ENCODE results near the gene RSAD2. TPM values are rescaled to one million over a fixed set of nuclear protein-coding genes. Genes with fewer than 3 reads are reported as not detected.
A peak's percentile ranks its signal among the peaks of the same experiment; 100 is the strongest.
"Not testable (repeated sequence)": the region's sequence is repeated elsewhere in the genome, so short reads cannot be mapped to it uniquely, and the experiment has no call there.

RSAD2 gene
- total RNA-seq, 4 donors from 2014 or later: 0.30 to 7.6 (median 4.7) TPM

DNA sequence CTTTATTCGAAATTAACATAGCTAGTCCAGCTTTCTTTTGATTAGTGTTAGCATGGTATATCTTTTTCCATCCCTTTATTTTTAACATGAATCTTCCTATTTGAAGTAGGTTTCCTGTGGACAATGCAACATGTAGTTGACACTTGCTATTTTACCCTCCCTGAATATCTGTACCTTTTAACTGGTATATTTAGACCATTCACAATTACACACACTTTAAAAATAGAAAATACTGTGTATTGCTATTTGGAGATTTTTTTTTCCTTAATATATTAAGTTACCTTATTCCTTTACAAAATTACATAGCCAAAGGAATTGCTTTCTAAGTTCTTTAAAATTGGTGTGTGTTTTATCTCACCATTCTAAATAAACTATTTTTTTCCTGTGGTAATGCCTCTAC lies 54.6 kb downstream of the RSAD2 start:
- 97% methylated on average over 1 of the region's 1 CpG for WGBS, 2 donors

DNA sequence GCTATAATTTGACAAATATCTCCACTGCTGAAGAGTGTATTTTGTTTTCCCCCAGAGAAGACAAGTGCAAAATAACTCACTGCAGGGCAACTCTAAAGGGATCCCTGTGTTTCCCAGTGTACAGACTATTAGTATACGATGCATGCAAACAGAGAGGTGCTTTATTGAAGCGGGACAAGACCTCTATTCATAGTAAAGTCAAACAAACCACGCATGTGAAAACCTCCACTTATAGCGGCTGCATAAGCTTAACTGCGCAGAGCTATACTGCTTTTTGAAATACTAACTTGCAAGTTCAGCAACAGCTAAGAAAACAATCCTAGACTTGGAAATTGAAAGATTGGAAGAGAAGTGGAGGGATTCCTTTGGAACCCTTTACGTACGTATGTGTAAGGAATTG lies 55.3 kb downstream of the RSAD2 start:
- Histone ChIP-seq H3K4me3 (no peak overlapping the region), H3K4me1 (peaks cover 0 to 52% (median 3%) of the 10 kb centered on the region in 4 donors), H3K9me3 (no peaks in the 10 kb centered on the region), H3K36me3 (no peaks in the 10 kb centered on the region), H3K27me3 (no peaks in the 10 kb centered on the region), H3K27ac (peak overlapping the region in 2 of 4 donors; percentile 6 to 50)
- DNase-seq (ENCODE audit: low spot score in 2 of 2): no peak
- TF ChIP-seq, protein P1, sequence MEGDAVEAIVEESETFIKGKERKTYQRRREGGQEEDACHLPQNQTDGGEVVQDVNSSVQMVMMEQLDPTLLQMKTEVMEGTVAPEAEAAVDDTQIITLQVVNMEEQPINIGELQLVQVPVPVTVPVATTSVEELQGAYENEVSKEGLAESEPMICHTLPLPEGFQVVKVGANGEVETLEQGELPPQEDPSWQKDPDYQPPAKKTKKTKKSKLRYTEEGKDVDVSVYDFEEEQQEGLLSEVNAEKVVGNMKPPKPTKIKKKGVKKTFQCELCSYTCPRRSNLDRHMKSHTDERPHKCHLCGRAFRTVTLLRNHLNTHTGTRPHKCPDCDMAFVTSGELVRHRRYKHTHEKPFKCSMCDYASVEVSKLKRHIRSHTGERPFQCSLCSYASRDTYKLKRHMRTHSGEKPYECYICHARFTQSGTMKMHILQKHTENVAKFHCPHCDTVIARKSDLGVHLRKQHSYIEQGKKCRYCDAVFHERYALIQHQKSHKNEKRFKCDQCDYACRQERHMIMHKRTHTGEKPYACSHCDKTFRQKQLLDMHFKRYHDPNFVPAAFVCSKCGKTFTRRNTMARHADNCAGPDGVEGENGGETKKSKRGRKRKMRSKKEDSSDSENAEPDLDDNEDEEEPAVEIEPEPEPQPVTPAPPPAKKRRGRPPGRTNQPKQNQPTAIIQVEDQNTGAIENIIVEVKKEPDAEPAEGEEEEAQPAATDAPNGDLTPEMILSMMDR (IDR thresholded peaks at IDR 0.05): no peak
- no peak for TF ChIP-seq POLR2A (IDR thresholded peaks at IDR 0.05)
- TF ChIP-seq EP300 (IDR thresholded peaks at IDR 0.05): no peak
- WGBS, 2 donors: 42 to 53% methylated on average over 7 of the region's 7 CpGs

More for the DNA sequence above, 54.6 kb downstream of the RSAD2 start:
- TF ChIP-seq EP300 (IDR thresholded peaks at IDR 0.05) (no peak), POLR2A (IDR thresholded peaks at IDR 0.05) (no peak)
- TF ChIP-seq, protein P1 (IDR thresholded peaks at IDR 0.05): no peak
- Histone ChIP-seq H3K4me1 (peaks cover 0 to 48% (median 3%) of the 10 kb centered on the region in 4 donors), H3K9me3 (no peaks in the 10 kb centered on the region), H3K36me3 (no peaks in the 10 kb centered on the region), H3K27me3 (no peaks in the 10 kb centered on the region), H3K4me3 (no peak overlapping the region), H3K27ac (peak overlapping the region in 1 of 4 donors; percentile 3)
- DNase-seq (ENCODE audit: low spot score in 2 of 2): no peak

DNA sequence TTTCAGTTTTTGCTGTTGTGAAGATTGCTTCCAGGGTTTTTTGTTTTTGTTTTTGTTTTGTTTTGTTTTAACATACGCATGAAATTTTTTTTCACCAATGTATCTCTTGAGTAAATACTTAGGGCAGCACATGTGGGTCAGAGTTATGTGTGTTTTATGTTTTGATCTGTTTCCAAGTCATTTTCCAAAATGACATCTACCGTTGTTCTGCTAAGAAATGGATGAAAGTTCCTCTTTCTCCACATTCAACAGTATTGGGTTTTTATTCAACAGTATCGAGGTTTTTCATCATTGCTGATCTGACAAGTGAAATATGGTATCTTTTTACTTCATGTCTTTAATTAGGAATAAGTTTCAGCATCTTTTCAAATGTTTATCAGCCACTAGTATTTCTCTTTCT lies 56.3 kb downstream of the RSAD2 start:
- H3K27me3 ChIP-seq: no peaks in the 10 kb centered on the region
- TF ChIP-seq POLR2A (IDR thresholded peaks at IDR 0.05) (no peak), EP300 (IDR thresholded peaks at IDR 0.05) (no peak)
- TF ChIP-seq, protein P1 (IDR thresholded peaks at IDR 0.05): no peak
- H3K4me3 ChIP-seq: no peak overlapping the region
- no peaks in the 10 kb centered on the region for H3K36me3 ChIP-seq
- WGBS, 2 donors: 68 to 74% methylated on average over 3 of the region's 3 CpGs
- no peak overlapping the region for H3K27ac ChIP-seq
- DNase-seq (ENCODE audit: low spot score in 2 of 2): no peak
- peaks cover 0 to 47% (median 2%) of the 10 kb centered on the region in 4 donors for H3K4me1 ChIP-seq
- H3K9me3 ChIP-seq: no peaks in the 10 kb centered on the region

DNA sequence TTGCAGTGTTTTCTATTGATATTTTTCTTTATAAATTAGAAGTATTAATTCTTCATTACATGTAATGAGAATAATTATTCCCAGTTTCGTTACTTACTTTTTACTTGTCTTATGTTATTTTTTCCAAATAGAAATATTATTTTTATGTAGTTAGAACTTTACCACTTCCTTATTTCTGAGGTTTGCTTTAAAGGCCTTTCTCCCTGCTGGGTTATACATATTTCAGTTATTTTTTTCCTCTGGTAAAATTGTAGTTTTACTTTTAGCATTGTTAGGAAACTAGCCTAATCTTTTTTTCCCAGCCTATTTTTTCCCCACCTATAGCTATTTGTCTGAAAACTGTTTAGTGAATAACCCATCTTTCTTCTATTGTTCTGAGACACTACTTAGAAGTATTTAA lies 56.8 kb downstream of the RSAD2 start:
- Histone ChIP-seq H3K4me3 (no peak overlapping the region), H3K27ac (no peak overlapping the region), H3K36me3 (no peaks in the 10 kb centered on the region), H3K9me3 (no peaks in the 10 kb centered on the region), H3K27me3 (no peaks in the 10 kb centered on the region), H3K4me1 (peaks cover 0 to 43% (median 2%) of the 10 kb centered on the region in 4 donors)
- no peak for DNase-seq (ENCODE audit: low spot score in 2 of 2)
- TF ChIP-seq POLR2A (IDR thresholded peaks at IDR 0.05) (no peak), EP300 (IDR thresholded peaks at IDR 0.05) (no peak)
- TF ChIP-seq, protein P1 (IDR thresholded peaks at IDR 0.05): no peak
- WGBS, 2 donors: 74 to 89% methylated on average over 1 of the region's 1 CpG

DNA sequence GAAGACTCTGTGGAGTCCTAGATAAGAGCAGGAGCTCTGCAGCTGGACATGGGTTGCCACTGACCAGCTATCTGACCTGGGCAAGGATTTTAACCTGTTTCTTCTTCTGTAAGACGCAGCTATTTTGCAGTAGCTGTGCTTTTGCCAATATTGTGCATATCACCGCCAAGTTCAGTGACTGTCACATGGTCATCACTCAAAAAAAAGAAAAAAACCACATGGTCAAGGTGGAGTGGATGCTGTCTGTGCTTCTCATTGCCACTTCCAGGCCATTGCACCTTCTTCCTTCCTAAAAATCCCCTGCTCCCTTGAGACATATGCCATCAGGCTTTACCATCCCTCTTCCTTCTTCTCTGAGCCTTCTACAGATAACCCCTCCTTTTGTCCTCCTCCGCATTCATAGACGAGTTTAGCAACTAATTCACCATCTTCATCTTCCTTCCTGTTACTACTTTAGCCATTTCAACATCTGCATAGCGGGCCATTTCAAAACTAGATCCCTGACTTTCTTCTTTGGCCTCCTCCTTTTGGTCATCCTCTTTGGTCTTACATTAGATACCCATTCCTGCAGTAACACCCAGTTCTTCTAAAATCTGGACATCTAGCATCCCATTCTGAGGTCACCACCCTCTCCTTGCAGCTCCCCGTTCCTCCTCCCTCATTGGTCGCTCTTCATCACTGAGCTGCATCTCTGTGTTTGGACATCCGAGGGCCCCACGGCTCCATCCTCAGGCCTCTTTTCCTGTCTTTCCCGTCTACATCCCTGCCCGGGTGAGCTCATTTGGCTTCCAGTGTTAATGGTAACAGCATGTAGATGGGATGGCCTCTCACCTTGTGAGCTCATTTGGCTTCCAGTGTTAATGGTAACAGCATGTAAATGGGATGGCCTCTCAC lies 57.4 kb downstream of the RSAD2 start:
- H3K9me3 ChIP-seq: no peaks in the 10 kb centered on the region
- no peak for TF ChIP-seq EP300 (IDR thresholded peaks at IDR 0.05)
- TF ChIP-seq, protein P1 (IDR thresholded peaks at IDR 0.05): no peak
- TF ChIP-seq POLR2A (IDR thresholded peaks at IDR 0.05): no peak
- no peak for DNase-seq (ENCODE audit: low spot score in 2 of 2)
- no peaks in the 10 kb centered on the region for H3K27me3 ChIP-seq
- no peaks in the 10 kb centered on the region for H3K36me3 ChIP-seq
- peaks cover 0 to 41% (median 2%) of the 10 kb centered on the region in 4 donors for H3K4me1 ChIP-seq
- H3K4me3 ChIP-seq: no peak overlapping the region
- WGBS, 2 donors: 79 to 81% methylated on average over 11 of the region's 11 CpGs
- no peak overlapping the region for H3K27ac ChIP-seq

DNA sequence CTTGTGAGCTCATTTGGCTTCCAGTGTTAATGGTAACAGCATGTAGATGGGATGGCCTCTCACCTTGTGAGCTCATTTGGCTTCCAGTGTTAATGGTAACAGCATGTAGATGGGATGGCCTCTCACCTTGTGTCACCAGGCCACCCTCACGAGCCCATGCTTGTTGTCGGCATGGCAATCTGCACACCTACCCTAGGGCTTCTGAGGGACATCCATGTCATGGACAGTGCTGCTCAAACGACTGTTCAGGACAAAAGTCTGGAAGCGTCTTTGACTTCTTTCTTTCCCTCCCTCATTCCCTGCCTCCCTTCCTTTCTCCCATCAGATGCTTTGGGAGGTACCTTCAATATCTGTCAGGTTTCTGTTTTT lies 58.1 kb downstream of the RSAD2 start:
- H3K4me1 ChIP-seq: peaks cover 0 to 38% (median 2%) of the 10 kb centered on the region in 4 donors
- not testable (repeated sequence) for H3K27me3 ChIP-seq; H3K4me3 ChIP-seq; H3K9me3 ChIP-seq; H3K36me3 ChIP-seq; H3K27ac ChIP-seq; DNase-seq (ENCODE audit: low spot score in 2 of 2)
- 69 to 80% methylated on average over 4 of the region's 4 CpGs for WGBS, 2 donors
